Measurements from ENCODE around the gene CDKAL1.
"Not testable (repeated sequence)": the region's sequence is repeated elsewhere in the genome, so short reads cannot be mapped to it uniquely, and the experiment has no call there.

The CDKAL1 gene

GRCh38 chr6:20640181-20640580 is 105.9 kb downstream of the CDKAL1 start:
- peak; percentile 67 for DNase-seq (ENCODE audit: low spot score)

DNA sequence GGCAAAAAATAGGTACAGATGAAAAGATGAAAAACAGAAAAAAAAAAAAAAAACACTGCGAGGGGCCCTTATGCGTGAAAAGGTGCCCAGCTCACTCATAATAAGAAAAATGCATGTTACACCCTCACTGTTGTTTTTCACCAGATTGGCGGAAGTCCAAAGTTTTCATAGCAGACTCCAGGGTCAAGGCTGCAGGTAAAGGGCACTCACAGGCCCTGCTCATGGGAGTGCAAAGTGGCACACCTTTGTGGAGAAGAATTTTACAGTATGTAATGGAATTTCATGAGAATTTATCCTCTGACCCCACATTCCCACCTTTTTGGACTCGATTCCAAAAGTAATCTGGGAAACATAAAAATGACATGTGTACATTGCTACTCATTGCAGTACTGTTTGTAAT is 108.2 kb downstream of the CDKAL1 start:
- DNase-seq (ENCODE audit: low spot score): no peak

- DNase-seq (ENCODE audit: low spot score): no peak
Measured at GRCh38 chr6:20644667-20645370, 110.6 kb downstream of the CDKAL1 start.

DNA sequence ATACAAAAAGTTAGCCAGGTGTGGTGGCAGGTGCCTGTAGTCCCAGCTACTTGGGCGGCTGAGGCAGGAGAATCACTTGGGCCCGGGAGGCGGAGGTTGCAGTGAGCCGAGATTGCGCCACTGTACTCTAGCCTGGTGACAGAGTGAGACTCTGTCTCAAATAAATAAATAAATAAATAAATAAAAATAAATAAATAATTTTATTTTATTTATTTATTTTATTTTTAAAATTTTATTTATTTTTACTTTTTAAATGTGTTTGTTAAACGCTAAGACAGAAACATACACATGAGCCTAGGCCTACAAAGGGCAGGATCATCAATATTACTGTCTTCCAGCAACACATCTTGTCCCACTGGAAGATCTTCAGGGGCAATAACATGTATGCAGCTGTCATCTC is 111.3 kb downstream of the CDKAL1 start:
- DNase-seq (ENCODE audit: low spot score): not testable (repeated sequence)

GRCh38 chr6:20647585-20647984 is 113.3 kb downstream of the CDKAL1 start:
- no peak for DNase-seq (ENCODE audit: low spot score)

- DNase-seq (ENCODE audit: low spot score): not testable (repeated sequence)
Measured at GRCh38 chr6:20649696-20650470, 115.6 kb downstream of the CDKAL1 start.

- no peak for DNase-seq (ENCODE audit: low spot score)
Measured at GRCh38 chr6:20652299-20653084, 118.2 kb downstream of the CDKAL1 start.

DNA sequence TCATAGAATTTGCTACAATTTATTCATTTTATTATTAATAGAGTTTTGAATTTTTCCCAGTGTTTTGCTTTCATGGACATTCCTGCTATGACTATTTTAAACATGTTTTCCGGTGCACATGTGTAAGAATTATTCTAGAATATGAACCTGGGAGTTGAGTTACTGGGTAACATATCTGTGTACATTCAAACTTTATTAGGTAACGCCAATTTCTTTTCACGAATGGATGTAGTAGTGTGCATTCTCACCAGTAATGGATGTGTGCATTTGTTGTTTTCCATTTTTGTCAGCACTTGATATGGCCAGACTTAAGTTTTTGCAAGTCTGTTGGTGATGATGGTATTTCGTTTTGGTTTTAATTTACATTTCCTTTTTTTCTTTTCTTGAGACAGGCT is 118.8 kb downstream of the CDKAL1 start:
- DNase-seq (ENCODE audit: low spot score): no peak

DNA sequence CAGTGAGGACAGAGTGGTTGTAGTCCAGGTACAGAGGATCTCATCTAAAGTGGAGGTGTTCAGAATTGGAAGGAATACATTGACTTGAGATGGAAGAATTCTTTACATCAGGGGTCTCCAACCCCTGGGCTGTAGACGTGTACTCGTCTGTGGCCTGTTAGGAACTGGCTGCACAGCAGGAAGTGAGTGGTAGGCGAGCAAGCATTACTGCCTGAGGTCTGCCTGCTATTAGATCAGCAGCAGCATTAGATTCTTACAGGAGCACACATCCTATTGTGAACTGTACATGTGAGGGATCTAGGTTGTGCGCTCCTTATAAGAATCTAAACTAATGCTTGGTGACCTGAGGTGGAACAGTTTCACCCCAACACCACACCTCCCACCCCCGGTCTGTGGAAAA is 121.1 kb downstream of the CDKAL1 start:
- DNase-seq (ENCODE audit: low spot score): no peak

GRCh38 chr6:20657274-20657800 is 123.1 kb downstream of the CDKAL1 start:
- no peak for DNase-seq (ENCODE audit: low spot score)

GRCh38 chr6:20658053-20658452 is 123.8 kb downstream of the CDKAL1 start:
- DNase-seq (ENCODE audit: low spot score): no peak

DNA sequence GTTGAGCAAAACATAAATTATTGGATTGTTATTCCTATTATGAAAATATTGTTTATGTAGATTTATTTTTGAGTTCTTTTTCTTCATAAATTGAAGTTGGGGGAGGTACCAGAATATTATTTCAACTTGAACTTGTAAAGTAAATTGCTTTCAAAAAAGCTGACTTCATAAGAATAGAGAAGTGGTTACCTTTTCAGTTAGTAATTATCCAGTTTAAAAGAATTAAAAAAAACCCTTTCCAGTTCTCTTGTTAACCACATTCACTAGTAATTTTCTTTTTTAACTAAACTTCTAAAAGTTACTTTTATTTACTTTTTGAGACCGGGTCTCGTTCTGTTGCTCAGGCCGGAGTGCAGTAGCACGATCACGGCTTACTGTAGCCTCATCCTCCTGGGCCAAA is 124.3 kb downstream of the CDKAL1 start:
- no peak for DNase-seq (ENCODE audit: low spot score)

DNA sequence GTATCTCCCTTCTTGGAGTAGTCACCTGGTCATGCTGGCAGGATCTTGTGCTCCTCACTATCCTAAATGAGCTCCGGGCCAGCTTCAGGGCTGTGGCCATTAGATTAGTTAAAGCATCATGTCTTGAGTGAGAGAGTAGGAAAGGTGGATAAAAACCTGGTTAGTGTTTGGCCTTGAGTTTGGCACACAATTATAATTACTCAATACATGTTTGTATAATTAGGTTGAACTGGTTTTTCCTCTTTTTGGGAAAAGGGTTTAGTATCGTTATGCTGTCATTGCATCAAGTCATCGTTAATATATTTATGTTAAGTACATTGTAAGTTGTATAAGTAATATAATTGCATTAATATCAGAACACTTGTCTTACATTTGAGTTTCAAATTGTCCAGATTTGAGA is 126.3 kb downstream of the CDKAL1 start:
- no peak for DNase-seq (ENCODE audit: low spot score)

GRCh38 chr6:20661721-20662120 is 127.5 kb downstream of the CDKAL1 start:
- peak; percentile 57 for DNase-seq (ENCODE audit: low spot score)

DNA sequence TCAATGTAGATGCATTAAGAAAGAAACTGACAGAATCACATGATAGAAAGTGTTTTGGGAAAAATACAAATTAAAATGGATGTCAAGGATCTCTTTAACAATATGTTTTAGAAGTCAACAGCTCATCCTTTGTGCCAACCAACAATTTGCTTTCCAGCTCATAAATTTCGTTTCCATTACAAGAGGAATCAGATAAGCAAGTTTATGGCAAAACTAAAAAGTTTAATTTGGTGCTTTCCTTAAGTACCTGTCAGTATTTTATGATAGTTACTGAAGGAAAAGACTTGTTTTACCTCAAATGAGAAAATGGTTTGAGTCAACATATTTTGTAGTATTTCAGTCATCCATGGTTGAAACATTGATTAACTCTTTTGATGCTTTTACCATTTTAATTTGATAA is 130.0 kb downstream of the CDKAL1 start:
- no peak for DNase-seq (ENCODE audit: low spot score)

GRCh38 chr6:20665290-20665689 is 131.0 kb downstream of the CDKAL1 start:
- no peak for DNase-seq (ENCODE audit: low spot score)

GRCh38 chr6:20669571-20670314 is 135.5 kb downstream of the CDKAL1 start:
- no peak for DNase-seq (ENCODE audit: low spot score)

DNA sequence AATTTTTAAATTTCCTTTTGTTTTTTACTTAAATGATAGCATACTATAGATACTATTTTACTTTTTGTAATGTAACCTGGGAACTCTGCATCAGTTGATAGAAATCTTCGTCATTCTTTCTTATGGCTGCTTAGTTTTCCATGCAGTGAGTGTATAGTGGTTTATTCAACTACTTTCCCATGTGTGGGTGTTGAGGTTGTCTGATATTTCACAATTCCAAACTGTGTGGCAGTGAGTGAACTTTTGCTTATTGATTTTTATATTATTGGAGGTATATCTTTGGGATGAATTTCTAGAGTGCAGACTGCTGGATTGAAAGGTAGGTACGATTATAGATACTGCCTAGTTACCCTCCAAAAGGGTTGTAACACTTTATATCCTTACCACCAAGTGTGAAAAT is 136.5 kb downstream of the CDKAL1 start:
- no peak for DNase-seq (ENCODE audit: low spot score)

DNA sequence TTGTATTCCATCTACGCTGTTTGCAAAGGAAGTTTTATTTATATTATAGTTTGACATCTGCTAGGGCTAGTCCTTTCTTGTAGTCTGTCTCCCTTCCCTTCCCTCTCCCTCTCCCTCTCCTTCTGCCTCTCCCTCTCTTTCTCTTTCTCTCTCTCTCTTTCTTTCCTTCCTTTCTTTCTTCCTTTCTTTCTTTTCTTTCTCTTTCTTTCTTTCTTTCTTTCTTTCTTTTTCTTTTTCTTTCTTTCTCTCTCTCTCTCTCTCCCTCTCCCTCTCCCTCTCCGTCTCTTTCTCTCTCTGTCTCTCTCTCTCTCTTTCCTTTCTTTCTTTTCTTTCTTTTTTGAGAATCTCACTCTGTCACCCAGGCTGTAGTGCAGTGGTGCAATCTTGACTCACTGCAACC is 137.8 kb downstream of the CDKAL1 start:
- no peak for DNase-seq (ENCODE audit: low spot score)

DNA sequence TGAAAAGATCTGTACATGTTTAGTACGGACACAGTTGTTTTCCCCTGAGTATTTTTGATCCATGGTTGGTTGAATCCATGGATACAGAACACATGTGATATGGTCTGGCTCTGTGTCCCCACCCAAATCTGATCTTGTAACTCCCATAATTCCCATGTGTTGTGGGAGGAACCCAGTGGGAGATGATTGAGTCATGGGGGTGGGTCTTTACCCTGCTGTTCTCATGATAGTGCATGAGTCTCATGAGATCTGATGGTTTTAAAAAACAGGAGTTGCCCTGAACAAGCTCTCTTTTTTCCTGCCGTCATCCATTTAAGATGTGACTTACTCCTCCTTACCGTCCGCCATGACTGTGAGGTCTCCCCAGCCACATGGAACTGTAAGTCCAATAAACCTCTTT is 139.2 kb downstream of the CDKAL1 start:
- no peak for DNase-seq (ENCODE audit: low spot score)

GRCh38 chr6:20674664-20675063 is 140.4 kb downstream of the CDKAL1 start:
- no peak for DNase-seq (ENCODE audit: low spot score)

GRCh38 chr6:20678831-20679352 is 144.6 kb downstream of the CDKAL1 start:
- DNase-seq (ENCODE audit: low spot score): no peak
